Neural progenitor cell (in vitro differentiated cells): ENCODE data around the gene SIAH2.

Experiments
- CTCF ChIP-seq: fragments of 200-600 bp; sonication (generic); IDR thresholded peaks from 2 replicates; pipeline ENCODE4 v1.5.1; 2017; ENCODE audit warnings: antibody characterized with exemption, mild to moderate bottlenecking
- EZH2 ChIP-seq: fragments of 200-600 bp; sonication (generic); IDR thresholded peaks from 2 replicates; pipeline ENCODE4 v1.6.1; 2017; ENCODE audit warnings: antibody characterized with exemption, mild to moderate bottlenecking, moderate library complexity
- EZH2phosphoT487 ChIP-seq: fragments of 200-600 bp; sonication (generic); IDR thresholded peaks from 2 replicates; pipeline ENCODE4 v1.6.1; 2017; ENCODE audit warnings: antibody characterized with exemption

GRCh38 chr3:150747886-150748683, 14.9 kb downstream of the SIAH2 start:
- TF ChIP-seq EZH2 (no peak), CTCF (no peak), EZH2phosphoT487 (no peak)
